ENCODE data around the gene ARFGEF2. TPM values are rescaled to one million over a fixed set of nuclear protein-coding genes. Genes with fewer than 3 reads are reported as not detected.

Gene ARFGEF2
- polyA plus RNA-seq, 1 experiment = 15.5 TPM

- H3K36me3 ChIP-seq (ENCODE audit: control insufficient read depth, insufficient read depth, low read length) = peaks cover 13% of the 10 kb centered on the region
- CTCF ChIA-PET = interaction anchor here (0.6 to 1.4 kb wide), 2 partner anchors 8 to 74 kb away, joined by 3 read pairs; no protein-coding TSS in a partner anchor
- DNase-seq (ENCODE audit: low read depth) = no peak
Measured at GRCh38 chr20:48945840-48946514, 24.5 kb downstream of the ARFGEF2 start.

GRCh38 chr20:48948612-48949011 is 27.1 kb downstream of the ARFGEF2 start:
- no peak for DNase-seq (ENCODE audit: low read depth)
- Histone ChIP-seq H3K27me3 (ENCODE audit: control insufficient read depth, insufficient read depth, low read length) (no peaks in the 10 kb centered on the region), H3K4me3 (ENCODE audit: low read depth, low read length) (no peak overlapping the region), H3K36me3 (ENCODE audit: control insufficient read depth, insufficient read depth, low read length) (peaks cover 19% of the 10 kb centered on the region)
- ChIA-PET CTCF (interaction anchor here (1.4 kb wide), 1 partner anchor 20 kb away, joined by 3 read pairs; no protein-coding TSS in a partner anchor), POLR2A (no interaction called here)
- TF ChIP-seq, protein P1, sequence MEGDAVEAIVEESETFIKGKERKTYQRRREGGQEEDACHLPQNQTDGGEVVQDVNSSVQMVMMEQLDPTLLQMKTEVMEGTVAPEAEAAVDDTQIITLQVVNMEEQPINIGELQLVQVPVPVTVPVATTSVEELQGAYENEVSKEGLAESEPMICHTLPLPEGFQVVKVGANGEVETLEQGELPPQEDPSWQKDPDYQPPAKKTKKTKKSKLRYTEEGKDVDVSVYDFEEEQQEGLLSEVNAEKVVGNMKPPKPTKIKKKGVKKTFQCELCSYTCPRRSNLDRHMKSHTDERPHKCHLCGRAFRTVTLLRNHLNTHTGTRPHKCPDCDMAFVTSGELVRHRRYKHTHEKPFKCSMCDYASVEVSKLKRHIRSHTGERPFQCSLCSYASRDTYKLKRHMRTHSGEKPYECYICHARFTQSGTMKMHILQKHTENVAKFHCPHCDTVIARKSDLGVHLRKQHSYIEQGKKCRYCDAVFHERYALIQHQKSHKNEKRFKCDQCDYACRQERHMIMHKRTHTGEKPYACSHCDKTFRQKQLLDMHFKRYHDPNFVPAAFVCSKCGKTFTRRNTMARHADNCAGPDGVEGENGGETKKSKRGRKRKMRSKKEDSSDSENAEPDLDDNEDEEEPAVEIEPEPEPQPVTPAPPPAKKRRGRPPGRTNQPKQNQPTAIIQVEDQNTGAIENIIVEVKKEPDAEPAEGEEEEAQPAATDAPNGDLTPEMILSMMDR (IDR thresholded peaks at IDR 0.05; ENCODE audit: insufficient read depth, low read depth, low read length) = no peak

More at GRCh38 chr20:48945840-48946514, 24.5 kb downstream of the ARFGEF2 start:
- Histone ChIP-seq H3K27me3 (ENCODE audit: control insufficient read depth, insufficient read depth, low read length) (no peaks in the 10 kb centered on the region), H3K4me3 (ENCODE audit: low read depth, low read length) (no peak overlapping the region)
- POLR2A ChIA-PET = no interaction called here
- TF ChIP-seq, protein P1 (IDR thresholded peaks at IDR 0.05; ENCODE audit: insufficient read depth, low read depth, low read length) = no peak

DNA sequence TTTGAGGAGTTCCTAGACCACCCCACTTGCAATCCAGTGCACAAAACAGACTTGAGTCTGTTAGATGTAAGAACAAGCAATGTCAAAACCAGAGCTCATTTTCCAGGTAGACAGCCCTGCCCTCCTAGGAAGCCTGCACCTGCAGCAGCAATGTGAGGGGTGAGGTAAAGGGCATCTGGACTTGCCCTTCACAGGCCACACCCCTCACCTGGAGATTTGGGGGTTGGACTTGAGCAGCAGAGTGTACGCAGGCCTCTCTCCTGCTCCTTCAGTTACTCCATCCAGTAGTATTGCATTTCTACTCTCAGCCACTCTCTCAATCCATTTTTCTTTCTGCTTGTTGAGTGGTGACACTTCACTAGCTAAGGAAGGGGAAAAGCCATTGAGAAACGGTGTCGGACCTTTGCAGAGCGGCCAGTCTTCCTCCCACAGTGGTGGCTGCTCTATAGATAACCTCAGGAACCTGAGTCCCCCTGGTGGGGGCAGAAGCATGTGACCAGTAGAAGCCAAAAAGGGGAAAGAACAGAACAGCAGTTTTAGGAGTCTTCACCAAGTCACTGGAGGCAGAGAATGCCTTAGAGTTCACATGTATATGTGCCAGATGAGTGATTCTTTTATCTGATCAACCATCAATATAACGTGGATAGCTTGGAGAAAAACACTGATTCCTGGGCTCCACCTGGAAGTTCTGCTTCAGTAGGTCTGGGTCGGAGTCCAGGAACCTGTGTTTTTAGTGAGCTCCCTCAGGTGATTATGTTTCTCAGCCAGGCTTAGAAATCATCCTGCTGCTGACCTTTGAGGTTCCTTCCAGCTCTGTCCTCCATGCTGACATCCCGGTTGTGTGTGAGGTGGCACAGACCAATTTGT is 28.0 kb downstream of the ARFGEF2 start:
- no peak for DNase-seq (ENCODE audit: low read depth)
- ChIA-PET POLR2A (no interaction called here), CTCF (interaction anchor here (0.9 to 1.0 kb wide), 2 partner anchors 8 to 10 kb away, joined by 3 to 5 read pairs; no protein-coding TSS in a partner anchor)
- H3K27me3 ChIP-seq (ENCODE audit: control insufficient read depth, insufficient read depth, low read length) = no peaks in the 10 kb centered on the region
- TF ChIP-seq, protein P1 (IDR thresholded peaks at IDR 0.05; ENCODE audit: insufficient read depth, low read depth, low read length) = 0 out of 2 replicates have a peak, but pooled peaks have one; percentile 14
- peaks cover 24% of the 10 kb centered on the region for H3K36me3 ChIP-seq (ENCODE audit: control insufficient read depth, insufficient read depth, low read length)
- no peak overlapping the region for H3K4me3 ChIP-seq (ENCODE audit: low read depth, low read length)

GRCh38 chr20:48951041-48951440 is 29.5 kb downstream of the ARFGEF2 start:
- no peak for DNase-seq (ENCODE audit: low read depth)

More at GRCh38 chr20:48951041-48951440, 29.5 kb downstream of the ARFGEF2 start:
- POLR2A ChIA-PET = no interaction called here
- H3K36me3 ChIP-seq (ENCODE audit: control insufficient read depth, insufficient read depth, low read length) = peaks cover 19% of the 10 kb centered on the region
- H3K4me3 ChIP-seq (ENCODE audit: low read depth, low read length) = no peak overlapping the region
- H3K27me3 ChIP-seq (ENCODE audit: control insufficient read depth, insufficient read depth, low read length) = no peaks in the 10 kb centered on the region
- CTCF ChIA-PET = no interaction called here
- TF ChIP-seq, protein P1 (IDR thresholded peaks at IDR 0.05; ENCODE audit: insufficient read depth, low read depth, low read length) = no peak
